CD4-positive, alpha-beta T cell treated with Interleukin-2 at 100 ng/mL for 4 hours (primary cell): ENCODE results near the gene BRK1.
"Not testable (repeated sequence)": the region's sequence is repeated elsewhere in the genome, so short reads cannot be mapped to it uniquely, and the experiment has no call there.

ENCODE experiments used
- DNase-seq: peaks from one replicate; pipeline ENCODE4 v3.0.0-alpha.2; 2020; ENCODE audit warnings: low spot score

The BRK1 gene

GRCh38 chr3:10115326-10116137, at the start of gene BRK1:
Gene BRK1 (plus strand): TSS chr3:10115675. CDS start chr3:10115702, 27 bp downstream.
- DNase-seq, result peak; percentile 94

DNA sequence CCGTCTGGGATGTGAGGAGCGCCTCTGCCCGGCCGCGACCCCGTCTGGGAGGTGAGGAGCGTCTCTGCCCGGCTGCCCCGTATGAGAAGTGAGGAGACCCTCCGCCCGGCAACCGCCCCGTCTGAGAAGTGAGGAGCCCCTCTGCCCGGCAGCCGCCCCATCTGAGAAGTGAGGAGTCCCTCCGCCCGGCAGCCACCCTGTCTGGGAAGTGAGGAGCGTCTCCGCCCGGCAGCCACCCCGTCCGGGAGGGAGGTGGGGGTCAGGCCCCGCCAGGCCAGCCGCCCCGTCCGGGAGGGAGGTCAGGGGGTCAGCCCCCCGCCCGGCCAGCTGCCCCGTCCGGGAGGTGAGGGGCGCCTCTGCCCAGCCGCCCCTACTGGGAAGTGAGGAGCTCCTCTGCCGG, 45.4 kb upstream of the BRK1 start:
- DNase-seq, result not testable (repeated sequence)

- DNase-seq, result no peak
Observed at GRCh38 chr3:10074666-10075065, 40.8 kb upstream of the BRK1 start.

DNA sequence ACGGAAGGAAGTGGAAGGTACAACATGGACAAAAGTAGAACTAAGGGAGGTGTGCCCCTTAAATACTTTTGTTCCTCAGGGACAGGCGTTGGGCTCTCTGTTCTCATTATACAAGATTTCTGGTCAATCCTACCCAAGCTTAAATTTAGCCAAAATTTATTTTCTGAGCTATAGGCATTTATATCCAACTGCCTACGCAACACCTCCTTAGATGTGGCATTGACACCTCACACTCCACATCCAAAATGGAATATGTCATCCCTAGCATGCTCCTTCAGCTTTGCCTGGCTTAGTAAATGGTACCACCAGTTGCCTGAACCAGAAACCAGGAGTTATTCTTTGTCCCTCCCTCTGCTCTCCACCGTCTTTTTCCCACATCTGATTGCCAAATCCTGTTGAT, 33.6 kb upstream of the BRK1 start:
- DNase-seq, result no peak

DNA sequence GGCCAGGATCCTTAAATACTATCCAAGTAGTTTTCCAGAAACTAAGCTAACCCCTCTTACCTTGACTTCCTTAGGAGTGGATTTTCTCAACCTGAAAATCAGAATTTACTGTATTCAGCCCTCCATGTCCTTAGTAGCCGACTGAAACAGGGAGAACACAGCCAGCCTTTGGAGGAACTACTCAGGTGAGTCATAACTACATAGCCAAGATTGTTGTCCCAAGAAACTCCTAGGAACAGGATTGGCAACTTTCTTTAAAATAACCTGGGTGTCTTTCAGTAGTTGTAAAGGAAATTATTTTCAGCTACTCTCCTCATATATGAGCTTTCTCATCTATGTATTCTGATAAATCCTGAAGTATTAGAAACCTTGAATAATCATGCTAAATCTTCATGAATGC, 29.7 kb upstream of the BRK1 start:
- DNase-seq, result no peak

DNA sequence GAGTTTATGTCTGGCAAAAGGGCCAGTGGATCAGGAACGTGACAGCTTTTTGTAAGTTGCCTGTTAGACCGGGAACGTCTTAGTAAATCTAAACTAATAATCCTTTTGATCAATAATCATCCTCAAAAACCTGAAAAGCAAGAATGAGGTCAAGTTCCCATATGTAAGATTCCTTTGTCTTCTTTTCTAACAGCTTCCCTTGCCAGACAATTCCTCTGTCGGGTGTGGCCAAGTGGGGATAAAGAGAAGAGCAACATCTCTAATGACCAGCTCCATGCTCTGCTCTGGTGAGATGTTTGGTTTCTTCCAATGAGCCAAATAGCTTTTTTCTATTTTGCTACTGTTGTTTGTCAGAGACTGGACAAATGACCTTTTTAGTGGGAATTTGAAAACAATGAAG, 27.2 kb upstream of the BRK1 start:
- DNase-seq, result no peak

DNA sequence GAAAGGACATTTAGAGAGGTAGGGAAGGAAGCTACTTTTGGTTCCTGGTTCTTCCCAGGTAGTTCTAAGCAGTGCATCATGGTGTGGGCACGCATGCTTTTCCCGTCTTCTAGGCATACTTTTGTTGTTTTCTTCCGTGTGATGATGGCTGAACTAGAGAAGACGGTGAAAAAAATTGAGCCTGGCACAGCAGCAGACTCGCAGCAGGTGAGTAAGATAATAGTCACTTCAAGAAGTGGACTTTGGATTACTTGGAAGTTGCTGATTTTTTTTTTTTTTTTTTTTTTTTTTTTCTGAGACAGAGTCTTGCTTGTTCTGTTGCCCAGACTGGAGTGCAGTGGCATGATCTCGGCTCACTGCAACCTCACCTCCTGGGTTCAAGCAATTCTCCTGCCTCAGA, 25.3 kb upstream of the BRK1 start:
- no peak for DNase-seq

DNA sequence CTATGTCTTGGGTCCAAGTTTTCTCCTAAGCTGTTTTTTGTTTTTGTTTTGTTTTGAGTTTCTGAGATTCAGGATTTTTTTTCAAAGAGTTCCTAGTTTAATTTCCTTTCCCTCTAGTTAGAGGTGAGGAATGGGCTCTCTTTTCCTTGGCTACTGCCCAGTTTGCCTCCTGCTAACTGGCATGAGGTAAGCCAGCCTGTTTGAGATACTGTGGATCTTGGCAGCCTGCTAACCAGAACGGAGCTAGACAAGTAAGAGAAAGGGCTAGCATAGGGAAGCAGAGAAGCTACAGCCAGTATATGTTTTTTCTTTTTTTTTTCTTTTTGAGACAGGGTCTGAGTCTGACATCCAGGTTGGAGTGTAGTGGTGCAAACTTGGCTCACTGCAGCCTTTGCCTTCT, 24.7 kb upstream of the BRK1 start:
- not testable (repeated sequence) for DNase-seq

DNA sequence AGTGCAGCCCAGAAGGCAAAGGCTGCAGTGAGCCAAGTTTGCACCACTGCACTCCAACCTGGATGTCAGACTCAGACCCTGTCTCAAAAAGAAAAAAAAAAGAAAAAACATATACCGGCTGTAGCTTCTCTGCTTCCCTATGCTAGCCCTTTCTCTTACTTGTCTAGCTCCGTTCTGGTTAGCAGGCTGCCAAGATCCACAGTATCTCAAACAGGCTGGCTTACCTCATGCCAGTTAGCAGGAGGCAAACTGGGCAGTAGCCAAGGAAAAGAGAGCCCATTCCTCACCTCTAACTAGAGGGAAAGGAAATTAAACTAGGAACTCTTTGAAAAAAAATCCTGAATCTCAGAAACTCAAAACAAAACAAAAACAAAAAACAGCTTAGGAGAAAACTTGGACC, 24.1 kb upstream of the BRK1 start:
- DNase-seq, result not testable (repeated sequence)

- no peak for DNase-seq
Observed at GRCh38 chr3:10093678-10094077, 21.8 kb upstream of the BRK1 start.

- DNase-seq, result no peak
Observed at GRCh38 chr3:10099041-10099440, 16.4 kb upstream of the BRK1 start.

- no peak for DNase-seq
Observed at GRCh38 chr3:10106919-10107318, 8.6 kb upstream of the BRK1 start.

DNA sequence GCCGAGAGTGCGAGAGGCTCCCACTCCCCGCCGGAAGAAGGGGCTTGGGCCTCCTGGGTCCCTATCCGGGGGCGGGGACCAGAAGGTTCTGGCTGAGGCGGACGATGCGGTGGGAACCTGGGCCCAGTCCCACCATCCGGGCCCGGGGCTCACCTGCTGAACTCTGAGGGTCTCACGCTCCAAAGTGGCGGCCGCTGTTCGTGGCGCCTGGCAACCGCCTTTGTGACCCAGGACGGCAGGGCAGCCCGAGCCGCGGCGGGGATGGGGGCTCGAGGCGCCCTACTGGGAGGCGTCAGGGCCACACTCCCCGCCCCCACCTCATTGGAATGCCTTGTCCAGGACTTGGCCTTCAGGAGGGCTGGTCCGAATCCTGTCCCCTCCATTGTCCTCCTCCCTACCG, 7.4 kb upstream of the BRK1 start, which contains the start of gene FANCD2OS:
FANCD2OS (minus strand) TSS at position 165 of the 400 bp plus-strand sequence. CDS start 3,481 bp downstream, outside the sequence.
- DNase-seq, result no peak

DNA sequence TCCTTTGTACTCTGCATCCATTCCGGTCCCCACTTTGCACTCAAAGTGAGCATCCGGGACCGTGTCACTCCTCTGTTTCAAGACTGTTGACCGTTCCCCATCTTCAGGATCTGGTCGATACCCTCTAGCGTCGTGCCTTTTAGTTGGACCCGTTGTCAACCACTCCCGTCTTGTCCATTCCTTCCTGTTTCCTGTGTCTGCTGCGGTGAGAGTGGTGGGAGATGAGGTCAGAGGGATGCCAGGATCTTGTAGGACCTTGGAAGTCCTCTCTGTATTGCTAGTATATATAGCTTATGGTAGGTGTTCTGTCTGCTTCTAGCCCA, 624 bp downstream of the BRK1 start:
- DNase-seq, result no peak

DNA sequence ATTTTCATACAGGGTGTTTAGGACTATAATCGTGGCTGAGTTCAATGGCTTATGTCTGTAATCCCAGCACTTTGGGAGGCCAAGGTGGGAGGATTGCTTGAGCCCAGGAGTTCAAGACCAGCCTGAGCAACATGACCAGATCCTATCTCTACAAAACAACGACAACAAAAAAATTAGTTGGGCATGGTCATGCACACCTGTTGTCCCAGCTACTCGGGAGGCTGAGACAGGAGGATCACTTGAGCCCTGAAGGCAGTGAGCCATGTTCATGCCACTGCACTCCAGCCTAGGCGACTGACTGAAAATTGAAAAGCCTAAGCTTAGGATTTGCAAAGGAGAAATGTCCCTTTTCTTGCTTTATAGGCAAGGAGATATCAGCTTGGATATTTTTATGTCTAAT, 1.5 kb downstream of the BRK1 start:
- DNase-seq, result no peak

DNA sequence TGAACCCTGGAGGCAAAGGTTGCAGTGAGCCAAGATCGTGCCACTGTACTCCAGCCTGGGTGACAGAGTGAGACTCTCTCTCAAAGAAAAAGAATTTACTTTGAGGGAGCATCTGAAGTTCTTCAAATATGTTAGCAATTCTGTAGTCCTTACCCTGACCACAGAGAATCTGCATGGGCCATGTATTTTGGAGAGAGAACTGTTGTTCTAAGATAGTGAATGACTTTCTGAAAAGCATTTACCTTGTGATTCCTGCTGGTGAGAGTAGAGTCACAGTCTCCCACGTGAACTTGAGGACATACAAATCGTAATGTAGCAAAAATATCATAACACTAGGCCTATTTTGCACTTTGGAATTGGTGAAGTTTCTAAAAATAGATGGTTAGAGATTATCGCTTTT, 3.9 kb downstream of the BRK1 start:
- DNase-seq, result no peak

- no peak for DNase-seq
Observed at GRCh38 chr3:10121064-10121463, 5.6 kb downstream of the BRK1 start.

- DNase-seq, result no peak
Observed at GRCh38 chr3:10122724-10123123, 7.2 kb downstream of the BRK1 start.

DNA sequence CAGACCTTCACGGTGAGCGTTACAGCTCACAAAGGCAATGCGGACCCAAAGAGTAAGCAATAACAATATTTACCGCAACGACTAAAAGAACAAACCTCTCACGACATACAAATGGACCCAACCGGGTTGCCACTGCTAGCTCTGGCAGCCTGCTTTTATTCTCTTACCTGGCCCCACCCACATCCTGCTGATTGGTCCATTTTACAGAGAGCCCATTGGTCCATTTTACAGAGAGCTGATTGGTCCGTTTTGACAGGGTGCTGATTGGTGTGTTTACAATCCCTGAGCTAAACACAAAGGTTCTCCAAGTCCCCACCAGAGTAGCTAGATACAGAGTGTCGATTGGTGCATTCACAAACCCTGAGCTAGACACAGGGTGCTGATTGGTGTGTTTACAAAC, 20.4 kb downstream of the BRK1 start:
- not testable (repeated sequence) for DNase-seq

DNA sequence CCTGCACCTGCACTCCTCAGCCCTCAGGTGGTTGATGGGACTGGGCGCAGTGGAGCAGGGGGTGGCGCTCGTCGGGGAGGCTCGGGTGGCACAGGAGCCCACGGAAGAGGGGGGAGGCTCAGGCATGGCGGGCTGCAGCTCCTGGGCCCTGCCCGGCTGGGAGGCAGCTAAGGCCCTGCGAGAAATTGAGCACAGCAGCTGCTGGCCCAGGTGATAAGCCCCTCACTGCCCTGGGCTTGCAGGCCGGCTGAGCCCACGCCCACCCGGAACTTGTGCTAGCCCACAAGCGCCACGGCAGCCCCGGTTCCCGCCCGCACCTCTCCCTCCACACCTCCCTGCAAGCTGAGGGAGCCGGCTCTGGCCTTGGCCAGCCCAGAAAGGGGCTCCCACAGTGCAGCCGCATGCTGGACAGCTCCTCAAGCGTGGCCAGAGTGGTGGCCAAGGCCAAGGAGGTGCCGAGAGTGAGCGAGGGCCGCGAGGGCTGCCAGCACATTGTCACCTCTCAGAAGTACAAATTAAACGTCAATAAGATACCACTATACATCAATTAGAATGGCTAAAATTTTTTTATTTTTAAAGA, 21.0 kb downstream of the BRK1 start:
- DNase-seq, result no peak

DNA sequence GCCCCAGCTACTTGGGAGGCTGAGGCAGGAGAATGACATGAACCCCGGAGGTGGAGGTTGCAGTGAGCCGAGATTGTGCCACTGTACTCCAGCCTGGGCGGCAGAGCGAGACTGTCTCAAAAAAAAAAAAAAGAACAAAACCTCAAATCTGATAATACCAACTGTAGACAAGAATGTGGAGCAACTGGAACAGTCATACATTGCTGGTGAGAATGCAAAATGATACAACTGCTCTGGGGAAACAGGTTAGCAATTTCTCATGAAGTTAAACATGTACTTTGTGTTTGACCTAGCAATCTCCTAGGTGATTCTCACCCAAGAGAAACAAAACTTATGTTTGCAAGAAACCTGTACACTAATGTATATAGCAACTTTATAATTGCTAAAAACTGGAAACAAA, 21.7 kb downstream of the BRK1 start:
- no peak for DNase-seq

DNA sequence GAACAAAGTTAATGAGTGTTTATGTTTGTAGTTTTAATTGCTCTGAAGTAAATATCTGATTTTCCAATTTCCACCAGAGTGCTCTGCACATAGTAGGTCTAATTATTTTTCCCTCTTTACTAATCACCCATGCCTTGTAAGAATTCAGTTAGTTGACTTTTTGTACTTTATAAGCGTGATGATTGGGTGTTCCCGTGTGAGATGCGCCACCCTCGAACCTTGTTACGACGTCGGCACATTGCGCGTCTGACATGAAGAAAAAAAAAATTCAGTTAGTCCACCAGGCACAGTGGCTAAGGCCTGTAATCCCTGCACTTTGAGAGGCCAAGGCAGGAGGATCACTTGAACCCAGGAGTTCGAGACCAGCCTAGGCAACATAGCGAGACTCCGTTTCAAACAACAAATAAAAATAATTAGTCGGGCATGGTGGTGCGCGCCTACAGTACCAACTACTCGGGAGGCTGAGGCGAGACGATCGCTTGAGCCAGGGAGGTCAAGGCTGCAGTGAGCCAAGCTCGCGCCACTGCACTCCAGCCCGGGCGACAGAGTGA, 25.6 kb downstream of the BRK1 start:
- no peak for DNase-seq

DNA sequence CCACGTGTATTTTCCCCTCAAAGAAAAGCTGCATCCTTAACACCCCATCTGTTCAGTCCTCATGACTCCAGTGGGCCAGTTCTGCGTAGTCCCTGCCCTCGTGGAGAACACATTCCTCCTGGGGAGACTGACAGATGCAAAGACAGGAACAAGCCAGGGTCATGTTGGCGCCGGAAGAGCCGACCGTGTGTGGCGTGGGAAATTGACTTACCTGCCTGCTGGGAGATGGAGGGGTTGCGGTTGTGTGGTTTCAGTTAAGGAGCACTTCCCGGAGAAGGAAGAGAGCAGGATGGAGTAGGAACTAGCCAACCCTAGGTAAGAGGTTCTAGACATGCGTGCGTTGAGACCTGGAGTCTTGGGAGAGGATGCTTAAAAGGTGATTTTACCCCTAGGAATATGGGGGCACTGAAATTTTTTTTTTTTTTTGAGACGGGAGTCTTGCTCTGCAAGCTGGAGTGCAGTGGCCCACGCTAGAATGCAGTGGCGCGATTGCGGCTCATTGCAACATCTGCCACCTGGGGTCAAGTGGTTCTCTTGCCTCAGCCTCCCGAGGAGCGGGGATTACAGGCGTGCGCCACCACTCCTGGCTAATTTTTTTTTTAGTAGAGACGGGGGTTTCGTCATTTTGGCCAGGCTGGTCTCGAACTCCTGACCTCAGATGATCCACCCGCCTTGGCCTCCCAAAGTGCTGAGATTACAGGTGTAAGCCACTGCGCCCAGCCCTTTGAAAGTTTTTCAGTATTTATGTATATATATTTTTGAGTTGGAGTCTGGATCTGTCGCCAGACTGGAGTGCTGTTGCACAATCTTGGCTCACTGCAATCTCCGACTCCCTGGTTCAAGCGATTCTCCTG, 27.5 kb downstream of the BRK1 start:
- DNase-seq, result no peak
